GM18520 (cell line): ENCODE data around the gene KLHL33.

Source experiments
- ATAC-seq: cut with Tn5 transposase; IDR thresholded peaks from one replicate; pipeline ENCODE4 v1.9.1; 2021; ENCODE audit not compliant: unreplicated experiment

KLHL33 gene

GRCh38 chr14:20435582-20436362, at the start of gene KLHL33:
KLHL33 (minus strand) TSS chr14:20436166; CDS start chr14:20435811, 355 bp downstream.
- no peak for ATAC-seq

DNA sequence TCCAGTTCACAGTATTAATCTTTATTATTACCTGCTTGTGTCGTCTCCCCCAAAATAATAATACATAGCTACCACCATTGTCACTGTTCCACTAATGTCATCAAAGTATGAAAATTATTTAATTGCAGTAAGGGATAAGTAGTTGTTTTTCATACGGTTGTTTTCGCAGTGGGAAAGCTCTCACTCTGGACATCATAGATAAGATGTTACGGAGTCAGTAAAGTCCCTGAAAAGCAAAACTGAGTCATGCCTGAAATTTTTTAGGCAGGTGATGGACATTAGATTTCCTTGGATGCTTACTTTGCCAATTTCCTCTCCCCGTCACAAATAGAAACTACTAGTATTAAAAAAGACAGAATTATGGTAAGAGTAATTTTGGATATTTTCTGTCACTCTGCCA, 46.4 kb upstream of the KLHL33 start:
- ATAC-seq = no peak

- ATAC-seq = no peak
Observed at GRCh38 chr14:20478894-20479293, 42.9 kb upstream of the KLHL33 start.

DNA sequence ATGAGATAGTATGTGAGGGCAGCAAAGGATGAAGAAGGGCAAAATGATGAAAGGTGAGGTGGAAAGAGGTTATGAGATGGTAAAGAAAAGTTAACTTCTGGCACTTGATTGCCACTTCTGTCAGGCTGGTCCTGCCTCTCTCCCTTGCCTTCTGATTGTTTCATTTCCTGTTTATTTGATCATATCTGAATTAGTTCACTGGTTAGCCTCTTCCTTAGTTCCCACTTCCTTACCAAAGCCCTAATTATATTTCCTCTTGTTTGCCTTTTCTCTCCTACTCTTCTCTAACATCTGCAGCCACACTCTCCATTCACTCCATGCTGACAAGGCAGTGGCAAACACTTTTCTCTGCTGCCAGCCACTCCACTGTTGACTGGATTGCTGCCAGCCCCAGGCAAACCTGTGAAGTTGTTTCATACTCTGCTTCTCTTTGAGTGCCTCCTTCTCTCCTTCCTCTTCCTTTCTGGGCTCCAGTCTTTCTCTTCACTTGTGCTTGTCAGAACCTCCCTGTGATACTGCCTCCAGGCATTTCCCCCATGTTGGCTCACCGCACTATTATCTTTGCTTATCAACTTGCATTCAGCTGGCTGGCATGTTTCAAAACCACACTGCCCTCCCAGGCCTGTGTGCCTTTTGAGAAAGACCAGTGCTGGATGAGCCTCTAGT, 41.4 kb upstream of the KLHL33 start:
- ATAC-seq = no peak

- ATAC-seq = no peak
Observed at GRCh38 chr14:20476776-20477175, 40.8 kb upstream of the KLHL33 start.

DNA sequence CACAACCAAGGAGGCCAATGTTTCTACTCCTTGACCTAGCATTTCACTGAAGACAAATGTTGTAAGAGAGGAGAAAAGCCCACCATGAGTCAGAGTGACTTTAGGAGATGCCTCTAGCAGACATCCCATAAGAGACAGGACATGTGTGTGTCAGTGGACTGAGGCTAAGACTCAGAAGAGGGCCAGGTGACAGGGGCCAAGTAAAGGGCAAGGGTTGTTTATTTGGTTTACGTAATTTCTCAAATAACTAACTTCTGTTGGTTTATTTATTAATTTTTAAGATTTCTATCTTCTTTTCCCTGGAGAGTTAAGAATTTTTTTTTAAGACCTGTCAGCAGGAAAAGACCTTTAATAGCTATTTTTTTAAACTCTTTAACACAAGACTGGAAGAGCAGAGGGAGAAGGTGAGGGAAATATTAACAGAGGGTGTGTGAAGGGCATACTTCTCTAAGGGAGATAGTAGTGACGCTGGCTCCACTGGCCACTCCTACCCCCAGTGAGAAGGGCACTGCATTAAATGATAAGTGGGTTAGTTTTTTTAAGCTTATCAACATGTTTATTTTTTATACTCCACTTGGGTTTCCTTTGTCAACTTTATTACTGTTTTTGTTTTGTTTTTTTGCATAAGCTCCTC, 36.7 kb upstream of the KLHL33 start:
- ATAC-seq = no peak

DNA sequence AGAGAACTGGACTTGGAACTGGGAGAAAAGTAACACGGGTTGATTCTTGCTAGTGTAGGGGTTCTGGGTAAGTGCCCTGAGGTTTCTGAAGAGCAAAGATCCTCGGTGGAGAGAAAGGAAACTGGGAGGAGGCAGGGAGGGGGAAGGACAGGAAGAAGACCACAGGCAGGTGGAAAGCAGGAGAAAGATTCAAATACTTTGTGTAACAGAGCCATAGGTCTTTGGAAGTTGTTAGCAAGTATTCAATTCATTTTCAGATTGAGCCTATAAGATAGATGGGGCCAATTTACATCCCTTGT, 34.6 kb upstream of the KLHL33 start:
- no peak for ATAC-seq

- ATAC-seq = peak; percentile 26
Observed at GRCh38 chr14:20469890-20470602, 34.1 kb upstream of the KLHL33 start.

DNA sequence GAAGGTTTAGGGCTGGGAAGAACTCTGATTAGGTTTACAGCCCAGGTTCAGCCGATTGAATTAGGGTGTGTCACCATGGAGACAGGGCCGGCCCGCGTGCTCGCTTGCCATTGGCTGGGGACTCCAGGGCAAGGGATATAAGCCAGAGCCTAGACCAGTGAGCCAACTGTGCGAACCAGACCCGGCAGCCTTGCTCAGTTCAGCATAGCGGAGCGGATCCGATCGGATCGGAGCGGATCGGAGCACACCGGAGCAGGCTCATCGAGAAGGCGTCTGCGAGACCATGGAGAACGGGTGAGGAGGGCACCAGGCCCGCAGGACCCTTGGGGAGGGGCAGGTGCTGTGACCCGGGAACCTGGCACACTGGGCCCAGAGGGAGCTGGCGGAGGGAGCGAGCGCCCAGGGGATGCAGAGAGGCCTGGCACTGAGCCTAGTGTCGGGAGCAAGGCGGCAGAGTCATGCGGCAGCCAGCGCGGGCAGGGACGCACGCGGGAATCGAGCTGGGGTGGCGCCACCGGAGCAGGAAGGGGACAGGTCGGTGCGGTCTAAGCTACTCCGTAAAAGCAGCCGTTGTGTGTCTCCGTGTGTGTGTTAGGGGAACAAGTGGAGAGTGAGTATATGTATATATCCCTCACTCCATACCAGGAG, 33.4 kb upstream of the KLHL33 start, which contains the start of gene PNP:
Gene PNP (plus strand): TSS at position 165 of the 648 bp plus-strand sequence. CDS start 119 bp downstream, at position 284.
- peak; percentile 84 for ATAC-seq

- no peak for ATAC-seq
Observed at GRCh38 chr14:20468764-20469241, 32.8 kb upstream of the KLHL33 start.

DNA sequence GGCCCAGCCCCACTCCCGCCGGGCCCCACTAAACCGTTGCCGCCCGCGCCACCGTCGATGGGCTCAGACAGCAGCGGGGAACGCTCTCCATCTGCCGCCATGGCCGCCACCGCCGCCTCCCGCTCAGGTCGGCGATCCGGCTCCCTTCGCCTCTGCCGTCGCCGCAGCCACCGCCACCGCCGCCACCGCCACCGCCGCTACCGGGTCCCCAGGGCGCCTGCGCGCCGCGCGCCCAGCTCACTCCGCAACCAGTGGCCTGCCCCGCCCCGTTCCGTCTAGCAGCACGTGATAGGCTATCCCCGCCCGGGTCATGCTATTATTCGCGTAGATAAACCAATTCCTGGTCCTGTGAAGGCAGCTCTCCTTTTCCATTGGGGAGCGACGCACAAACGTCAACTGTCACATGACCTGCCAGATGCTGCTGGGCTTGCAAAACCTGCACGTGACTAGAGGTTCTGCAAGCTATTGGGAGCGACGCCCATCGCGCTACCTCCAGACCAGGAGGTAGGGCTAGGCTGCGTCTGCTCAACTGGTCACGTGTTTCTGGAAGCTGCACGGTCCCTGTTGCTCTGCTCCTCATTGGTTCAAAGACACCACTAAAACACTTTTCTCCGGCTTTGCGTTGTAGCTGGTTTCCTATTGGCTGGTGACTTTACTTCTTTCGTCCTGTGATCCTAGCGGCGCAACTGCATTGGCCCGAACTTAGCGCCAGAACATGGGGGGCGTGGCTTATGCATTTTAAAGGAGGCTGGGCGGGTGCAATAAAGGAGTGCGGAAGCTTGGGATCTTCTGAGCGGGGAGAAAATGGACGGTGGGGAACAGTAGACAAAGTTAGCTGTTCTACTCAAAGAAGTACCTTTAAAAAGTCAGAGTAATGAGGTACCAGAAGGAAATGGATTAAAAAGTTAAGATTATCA, 25.5 kb upstream of the KLHL33 start, which contains the start of gene PIP4P1:
Gene PIP4P1 (minus strand): TSS at position 210 of the 917 bp plus-strand sequence. CDS start 109 bp downstream, at position 101.
- peak; percentile 94 for ATAC-seq

DNA sequence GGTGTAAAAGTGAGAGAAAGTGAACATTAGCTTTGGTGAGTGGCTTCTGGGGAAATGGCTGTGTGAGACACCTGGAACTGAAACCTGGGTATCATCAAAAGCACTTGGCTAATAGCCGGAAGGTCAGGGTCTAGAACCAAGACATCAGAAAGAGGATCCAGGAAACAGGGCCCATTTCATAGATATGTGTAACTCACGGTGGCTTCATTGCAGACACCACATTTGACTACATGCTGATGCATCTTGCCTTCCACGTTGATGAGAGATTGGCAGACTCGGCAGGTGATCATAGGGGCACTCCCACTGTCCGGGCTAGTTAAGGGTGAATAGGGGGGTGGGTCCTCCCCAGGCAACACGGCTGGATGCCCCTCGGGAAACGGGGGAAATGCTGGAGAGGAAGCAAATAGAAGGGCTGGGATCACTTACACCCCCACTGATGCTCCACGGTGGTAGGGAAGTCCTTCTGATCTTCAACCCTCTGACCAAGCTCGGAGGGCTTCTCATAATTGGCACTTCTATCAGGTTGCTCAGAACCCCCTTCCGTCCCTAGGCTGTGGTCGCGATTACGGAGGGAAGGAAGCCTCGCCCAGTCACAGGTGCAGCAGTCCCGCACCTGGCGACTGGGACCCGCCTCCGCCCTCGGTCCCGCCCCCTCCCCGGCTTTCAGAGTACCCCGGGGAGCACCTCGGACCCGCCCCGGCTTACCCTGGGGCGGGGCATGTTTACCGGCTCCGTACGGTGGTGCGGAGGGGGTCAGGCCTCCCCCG, 24.7 kb upstream of the KLHL33 start:
- no peak for ATAC-seq

DNA sequence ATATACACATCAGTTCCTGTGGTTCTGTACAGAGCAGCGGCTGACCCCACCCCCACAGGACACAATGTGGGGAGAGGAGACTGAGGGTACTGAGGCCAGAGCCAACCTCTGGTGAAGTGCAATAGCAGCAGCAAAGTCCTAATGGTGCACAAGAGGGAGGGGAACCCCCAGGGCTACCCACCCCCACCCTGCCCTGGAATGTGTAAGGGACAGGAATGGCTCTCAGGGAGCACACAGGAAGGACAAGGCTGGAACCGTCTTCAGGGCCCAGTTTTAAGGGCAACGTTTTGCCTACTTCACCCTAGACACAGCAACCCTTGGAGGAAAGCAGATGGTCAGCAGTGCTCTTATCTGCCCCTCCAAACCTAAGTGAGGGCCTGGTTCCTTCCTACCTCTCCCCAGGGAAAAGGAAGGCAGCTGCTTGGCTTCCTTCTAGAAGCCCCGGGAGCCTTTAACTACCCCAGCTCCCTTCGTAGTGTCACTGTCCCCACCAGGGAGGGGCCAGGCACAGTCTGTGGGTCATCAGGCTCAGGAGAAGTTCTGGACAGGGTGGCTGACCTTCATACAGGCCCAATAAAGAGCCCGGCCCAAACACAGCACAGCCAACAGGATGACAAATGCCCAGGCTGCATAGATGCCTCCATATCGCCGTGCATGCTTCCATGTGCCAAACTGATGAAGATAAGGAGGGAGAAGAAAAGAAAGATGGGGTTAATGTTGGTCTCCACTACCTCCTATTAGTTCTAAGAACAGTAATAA, 22.2 kb upstream of the KLHL33 start:
- ATAC-seq = no peak

DNA sequence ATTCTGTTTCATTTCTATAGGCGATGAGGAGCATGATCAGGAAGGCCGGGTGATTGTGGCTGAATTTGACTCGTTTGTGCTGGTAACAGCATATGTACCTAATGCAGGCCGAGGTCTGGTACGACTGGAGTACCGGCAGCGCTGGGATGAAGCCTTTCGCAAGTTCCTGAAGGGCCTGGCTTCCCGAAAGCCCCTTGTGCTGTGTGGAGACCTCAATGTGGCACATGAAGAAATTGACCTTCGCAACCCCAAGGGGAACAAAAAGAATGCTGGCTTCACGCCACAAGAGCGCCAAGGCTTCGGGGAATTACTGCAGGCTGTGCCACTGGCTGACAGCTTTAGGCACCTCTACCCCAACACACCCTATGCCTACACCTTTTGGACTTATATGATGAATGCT, 21.0 kb upstream of the KLHL33 start:
- ATAC-seq = no peak

DNA sequence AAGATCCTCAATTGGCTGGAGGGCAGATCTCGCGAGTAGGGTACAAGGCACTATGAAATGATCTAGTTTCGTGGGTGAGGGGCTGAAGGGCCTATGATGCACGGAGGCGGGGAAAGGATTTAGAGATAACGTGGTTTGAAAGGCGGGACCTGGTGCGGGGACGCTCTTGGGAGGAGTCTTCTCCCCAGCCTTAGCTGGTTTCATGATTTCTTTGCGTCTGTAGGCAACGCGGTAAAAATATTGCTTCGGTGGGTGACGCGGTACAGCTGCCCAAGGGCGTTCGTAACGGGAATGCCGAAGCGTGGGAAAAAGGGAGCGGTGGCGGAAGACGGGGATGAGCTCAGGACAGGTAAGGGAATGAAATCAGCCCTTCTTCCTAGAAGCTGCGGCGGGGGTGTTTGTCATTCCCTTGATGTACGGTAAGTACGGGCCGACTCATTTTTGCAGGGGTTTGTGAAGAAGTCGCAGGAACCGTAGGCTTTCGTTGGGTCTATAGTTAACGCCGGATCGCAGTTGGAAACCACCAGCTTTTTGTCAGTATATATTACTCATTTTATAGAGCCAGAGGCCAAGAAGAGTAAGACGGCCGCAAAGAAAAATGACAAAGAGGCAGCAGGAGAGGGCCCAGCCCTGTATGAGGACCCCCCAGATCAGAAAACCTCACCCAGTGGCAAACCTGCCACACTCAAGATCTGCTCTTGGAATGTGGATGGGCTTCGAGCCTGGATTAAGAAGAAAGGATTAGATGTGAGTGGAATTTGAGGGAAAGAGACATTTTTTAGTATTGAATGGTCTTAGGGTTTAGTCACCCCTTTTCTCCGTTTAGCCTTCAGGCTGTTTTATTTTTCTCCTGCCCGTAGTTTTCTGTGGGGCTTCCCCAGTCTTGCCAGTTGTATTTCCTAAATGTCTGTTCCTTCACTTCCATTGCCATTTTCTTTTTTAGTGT, 19.7 kb upstream of the KLHL33 start:
- ATAC-seq = peak; percentile 21

DNA sequence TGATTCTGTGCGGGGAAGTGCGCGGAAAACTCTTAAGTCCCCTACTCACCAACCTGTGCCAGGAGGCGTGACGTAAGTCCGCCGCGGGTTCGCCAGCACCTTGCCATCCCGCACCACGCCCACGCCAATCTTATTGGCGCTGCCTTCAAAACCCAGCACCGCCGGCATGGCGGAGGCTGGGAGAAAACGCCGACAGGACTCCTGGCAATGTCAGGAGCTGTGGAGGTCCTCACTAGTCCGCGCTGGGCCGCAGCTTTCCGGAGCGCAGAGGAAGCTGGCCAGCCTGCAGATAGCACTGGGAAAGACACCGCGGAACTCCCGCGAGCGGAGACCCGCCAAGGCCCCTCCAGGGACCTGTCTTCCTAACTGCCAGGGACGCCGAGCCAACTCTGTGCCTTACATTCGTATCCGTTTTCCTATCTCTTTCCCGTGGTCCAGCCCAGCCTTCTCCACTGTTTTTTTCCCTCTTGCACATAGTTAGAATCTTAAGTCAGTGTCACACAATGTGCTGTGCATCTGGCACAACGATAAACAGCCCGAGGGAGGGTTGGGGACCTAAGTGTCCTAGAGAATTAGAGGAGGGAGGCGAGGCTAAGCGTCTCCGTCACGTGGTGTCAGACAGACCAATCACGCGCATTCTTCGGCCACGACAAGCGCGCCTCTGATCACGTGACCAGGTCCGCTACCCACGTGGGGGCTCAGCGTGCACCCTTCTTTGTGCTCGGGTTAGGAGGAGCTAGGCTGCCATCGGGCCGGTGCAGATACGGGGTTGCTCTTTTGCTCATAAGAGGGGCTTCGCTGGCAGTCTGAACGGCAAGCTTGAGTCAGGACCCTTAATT, 18.8 kb upstream of the KLHL33 start, which contains the start of the genes APEX1 and OSGEP:
Gene APEX1 (plus strand): TSS at position 711 of the 839 bp plus-strand sequence. CDS start 420 bp downstream, outside the sequence.
Gene OSGEP (minus strand): TSS at position 297 of the 839 bp plus-strand sequence. CDS start 129 bp downstream, at position 168.
- ATAC-seq = peak; percentile 73
